GM15510 (cell line): Measurements from ENCODE around the gene DCAF7.

Source experiments
- POLR2A ChIP-seq: IDR thresholded peaks from 3 replicates; pipeline ENCODE4 v1.6.1; 2011; ENCODE audit warnings: borderline replicate concordance; ENCODE audit not compliant: insufficient read length; ENCODE audit errors: extremely low read depth

Gene DCAF7

DNA sequence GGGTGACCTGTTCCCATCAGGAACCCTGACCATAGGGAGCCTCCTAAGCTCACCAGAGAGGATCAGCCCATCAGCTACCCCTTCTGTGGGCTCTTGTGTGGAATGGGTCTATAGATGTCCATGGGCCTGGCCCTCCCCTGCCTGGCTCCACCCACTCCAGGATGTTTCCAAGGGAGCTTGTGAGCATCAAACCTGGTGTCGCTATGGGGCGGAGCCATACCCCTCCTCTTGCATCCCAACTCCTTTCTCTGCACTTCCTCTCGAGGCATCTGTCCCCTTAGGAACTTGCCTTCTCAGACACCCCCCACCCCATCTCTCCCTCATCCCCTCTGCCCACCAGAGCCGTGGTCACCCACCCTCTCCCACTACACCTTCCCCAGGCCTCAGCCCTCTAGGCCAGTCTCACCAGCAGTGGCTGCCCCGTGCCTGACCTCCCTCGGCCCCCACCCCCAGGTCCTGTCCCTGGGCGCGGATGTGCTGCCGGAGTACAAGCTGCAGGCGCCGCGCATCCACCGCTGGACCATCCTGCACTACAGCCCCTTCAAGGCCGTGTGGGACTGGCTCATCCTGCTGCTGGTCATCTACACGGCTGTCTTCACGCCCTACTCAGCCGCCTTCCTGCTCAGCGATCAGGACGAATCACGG, 16.7 kb upstream of the DCAF7 start:
- no peak for TF ChIP-seq POLR2A

DNA sequence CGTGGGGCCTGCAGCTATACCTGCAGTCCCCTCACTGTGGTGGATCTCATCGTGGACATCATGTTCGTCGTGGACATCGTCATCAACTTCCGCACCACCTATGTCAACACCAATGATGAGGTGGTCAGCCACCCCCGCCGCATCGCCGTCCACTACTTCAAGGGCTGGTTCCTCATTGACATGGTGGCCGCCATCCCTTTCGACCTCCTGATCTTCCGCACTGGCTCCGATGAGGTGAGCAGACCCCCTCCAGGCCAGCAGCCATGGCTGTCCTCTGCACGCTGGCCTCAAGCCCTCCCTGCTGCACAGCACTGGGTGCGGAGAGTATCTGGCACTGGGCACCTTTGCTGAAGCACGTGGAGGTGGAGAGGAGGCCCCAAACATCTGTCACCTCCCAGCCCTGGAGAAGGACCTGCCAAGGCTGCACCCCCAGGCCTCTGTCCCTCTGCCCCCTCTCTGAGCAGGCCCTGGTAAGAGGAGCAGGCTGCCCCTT, 16.2 kb upstream of the DCAF7 start:
- TF ChIP-seq POLR2A, result no peak

DNA sequence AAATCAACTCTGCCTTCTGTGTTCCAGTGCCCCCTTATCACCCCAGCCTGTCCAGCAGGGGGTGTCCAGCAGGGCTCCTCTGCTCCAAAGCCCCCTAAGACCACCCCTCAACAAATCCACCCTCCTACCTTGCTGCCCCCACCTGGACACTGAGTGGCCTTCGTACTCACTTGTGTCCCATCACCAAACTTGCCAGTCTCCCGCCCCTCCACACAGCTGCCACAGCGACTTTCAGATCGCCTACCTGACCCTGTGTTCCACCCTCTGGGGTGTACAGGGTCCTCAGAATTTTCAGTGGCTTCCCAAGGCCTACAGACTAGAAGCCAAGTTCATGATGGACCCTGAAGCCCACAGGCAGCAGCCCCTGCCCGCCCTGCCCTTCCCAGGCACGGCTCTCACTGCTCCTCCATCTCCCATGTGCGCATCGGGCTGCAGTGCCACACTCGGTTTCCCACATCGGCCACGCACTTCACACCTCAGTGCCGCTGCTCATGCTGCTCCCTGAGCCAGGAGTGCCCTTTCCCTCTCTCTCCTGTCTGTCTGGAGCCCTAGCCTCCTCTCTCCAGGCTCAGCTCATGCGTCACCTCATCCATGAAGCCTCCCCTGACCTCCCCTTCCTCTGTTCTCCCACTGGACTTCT, 15.3 kb upstream of the DCAF7 start:
- TF ChIP-seq POLR2A, result no peak

DNA sequence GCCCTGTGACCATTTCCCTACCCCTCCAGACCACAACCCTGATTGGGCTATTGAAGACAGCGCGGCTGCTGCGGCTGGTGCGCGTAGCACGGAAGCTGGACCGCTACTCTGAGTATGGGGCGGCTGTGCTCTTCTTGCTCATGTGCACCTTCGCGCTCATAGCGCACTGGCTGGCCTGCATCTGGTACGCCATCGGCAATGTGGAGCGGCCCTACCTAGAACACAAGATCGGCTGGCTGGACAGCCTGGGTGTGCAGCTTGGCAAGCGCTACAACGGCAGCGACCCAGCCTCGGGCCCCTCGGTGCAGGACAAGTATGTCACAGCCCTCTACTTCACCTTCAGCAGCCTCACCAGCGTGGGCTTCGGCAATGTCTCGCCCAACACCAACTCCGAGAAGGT, 14.6 kb upstream of the DCAF7 start:
- no peak for TF ChIP-seq POLR2A

DNA sequence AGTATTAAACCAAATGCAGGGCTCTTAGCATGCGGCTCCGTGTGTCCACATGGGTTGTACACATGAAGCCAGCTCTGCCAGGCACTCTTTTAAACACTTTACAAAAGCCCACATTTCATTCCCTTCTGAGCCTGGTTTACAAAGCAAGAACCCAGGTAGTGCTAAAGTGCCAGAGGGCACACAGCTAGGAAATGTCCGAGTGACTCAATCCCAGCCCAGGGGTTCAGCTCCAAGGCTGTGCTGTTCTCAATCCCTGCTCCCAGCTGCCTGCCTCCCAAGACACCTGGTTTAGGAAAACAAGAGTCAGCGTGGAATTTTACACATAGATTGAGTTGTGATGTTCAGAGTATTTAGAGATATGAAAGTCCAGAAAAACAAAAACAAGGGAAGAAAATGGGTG, 13.3 kb upstream of the DCAF7 start:
- no peak for TF ChIP-seq POLR2A

DNA sequence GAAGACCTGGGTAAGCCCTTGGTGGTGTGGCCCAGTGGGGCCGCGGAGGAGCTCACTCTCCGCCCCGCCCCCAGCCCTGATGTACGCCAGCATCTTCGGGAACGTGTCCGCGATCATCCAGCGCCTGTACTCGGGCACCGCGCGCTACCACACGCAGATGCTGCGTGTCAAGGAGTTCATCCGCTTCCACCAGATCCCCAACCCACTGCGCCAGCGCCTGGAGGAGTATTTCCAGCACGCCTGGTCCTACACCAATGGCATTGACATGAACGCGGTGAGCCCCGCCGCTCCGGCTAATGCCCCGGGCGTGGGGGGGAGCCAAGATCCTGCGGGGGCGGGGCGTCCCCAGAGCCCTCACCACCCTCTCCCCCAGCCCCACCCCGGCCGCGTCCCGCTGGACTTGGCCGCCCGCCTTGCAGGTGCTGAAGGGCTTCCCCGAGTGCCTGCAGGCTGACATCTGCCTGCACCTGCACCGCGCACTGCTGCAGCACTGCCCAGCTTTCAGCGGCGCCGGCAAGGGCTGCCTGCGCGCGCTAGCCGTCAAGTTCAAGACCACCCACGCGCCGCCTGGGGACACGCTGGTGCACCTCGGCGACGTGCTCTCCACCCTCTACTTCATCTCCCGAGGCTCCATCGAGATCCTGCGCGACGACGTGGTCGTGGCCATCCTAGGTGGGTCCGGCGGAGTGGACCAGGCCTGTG, 12.1 kb upstream of the DCAF7 start:
- no peak for TF ChIP-seq POLR2A

DNA sequence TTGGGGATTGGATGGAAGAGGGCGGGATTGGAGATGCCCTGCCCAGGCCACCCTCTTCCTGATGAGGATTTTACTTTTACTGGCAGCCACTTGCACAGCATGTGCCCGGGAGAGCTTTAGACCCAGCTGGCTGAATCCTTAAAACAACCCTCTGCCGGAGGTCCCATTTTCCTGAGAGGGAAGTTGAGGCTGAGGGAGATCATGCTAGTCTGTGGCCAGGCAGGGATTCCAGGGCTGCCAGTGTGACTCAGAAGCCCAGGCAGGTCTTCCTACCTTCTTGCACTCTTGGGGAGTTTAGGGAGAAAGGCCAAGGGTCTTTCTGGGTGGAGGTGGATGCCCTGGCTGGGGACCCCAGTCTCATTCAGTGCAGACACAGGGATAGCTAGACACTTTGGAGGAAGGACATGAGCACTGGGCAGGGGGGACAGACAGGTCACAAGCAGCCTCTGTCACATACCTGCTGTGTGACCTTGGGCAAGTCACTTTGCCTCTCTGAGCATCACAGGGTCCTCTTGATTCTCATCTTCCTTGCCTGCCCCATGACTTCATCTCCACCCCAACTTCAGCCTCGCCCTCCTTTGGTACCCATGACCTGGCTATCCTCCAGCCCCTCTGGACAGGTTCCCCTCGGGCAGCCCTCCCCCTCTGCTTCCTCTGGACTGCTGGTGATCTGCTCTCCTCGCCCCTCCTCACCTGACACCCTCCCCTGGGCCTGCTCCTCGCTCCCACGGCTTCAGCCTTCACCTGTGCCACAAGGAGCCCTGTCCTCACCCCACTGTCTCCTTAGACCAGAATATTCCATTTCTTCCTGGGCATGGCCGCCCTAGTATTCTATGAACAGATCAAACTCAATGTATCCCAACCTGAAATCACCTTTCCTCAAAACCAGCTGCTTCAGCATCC, 11.3 kb upstream of the DCAF7 start:
- TF ChIP-seq POLR2A, result no peak

DNA sequence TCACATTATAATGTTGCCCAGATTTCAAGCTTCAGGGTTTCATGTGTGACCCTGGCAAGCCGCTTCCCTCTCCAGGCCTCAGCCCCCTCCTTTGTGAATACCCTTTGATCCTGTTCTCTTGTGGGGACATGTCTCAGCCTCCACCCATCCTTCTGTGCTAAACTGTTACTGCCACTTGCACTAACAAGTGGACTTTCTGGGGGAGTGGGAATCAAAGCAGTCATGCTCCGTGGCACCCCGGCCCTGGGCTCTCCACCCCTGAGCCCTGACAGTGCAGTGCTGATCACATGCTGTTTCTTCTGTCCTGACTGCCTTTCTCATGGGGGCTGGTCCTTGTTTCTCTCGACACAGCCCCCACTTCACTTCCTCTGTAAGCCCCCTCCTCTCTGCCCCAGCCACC, 9.7 kb upstream of the DCAF7 start:
- no peak for TF ChIP-seq POLR2A

DNA sequence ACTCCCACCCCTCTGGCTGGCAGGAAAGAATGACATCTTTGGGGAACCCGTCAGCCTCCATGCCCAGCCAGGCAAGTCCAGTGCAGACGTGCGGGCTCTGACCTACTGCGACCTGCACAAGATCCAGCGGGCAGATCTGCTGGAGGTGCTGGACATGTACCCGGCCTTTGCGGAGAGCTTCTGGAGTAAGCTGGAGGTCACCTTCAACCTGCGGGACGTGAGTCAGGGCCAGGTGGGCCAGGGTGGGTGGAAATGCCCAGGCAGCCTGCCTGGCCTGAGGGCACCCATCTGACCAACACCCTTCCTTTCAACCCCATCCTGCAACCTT, 8.1 kb upstream of the DCAF7 start:
- TF ChIP-seq POLR2A, result no peak

DNA sequence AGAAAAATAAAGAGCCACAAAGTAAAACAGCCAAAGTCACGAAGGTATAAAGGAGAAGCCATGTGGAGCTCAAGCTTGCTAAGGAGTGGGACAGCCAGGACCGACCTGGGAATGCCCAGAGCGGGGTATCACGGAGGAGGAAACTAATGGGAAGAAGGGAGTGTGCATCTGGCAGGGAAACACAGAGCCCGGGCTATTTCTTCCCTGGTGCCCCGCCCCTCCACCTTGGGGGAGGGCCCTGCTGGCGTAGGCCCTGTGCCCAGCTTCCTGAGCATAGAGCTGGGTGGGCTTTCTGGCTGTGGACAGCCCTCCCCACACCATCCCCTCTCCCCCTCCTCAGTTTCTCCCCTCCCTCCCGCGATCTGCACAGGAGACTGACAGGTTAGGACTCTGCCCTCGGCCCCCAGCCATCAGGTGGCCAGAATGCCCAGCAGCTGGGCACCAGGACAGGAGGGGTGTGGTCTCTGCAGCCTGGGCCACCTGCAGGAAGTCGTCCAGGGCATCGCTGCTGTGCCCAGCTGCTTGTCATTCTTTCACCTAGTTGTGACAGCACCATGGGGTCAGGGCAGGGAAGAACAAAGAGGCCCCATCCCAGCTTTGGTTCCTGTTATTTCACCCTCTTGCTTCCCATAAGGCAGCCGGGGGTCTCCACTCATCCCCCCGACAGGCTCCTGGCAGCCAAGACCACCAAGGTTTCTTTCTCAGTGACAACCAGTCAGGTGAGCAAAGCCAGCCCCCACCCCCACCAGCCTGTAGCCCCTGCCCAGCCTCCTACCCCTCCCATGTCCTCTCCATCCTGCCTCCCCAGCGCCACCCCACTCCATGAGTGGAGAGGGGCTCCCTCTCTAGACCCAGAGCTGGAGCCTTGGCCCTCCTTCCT, 7.1 kb upstream of the DCAF7 start:
- no peak for TF ChIP-seq POLR2A

DNA sequence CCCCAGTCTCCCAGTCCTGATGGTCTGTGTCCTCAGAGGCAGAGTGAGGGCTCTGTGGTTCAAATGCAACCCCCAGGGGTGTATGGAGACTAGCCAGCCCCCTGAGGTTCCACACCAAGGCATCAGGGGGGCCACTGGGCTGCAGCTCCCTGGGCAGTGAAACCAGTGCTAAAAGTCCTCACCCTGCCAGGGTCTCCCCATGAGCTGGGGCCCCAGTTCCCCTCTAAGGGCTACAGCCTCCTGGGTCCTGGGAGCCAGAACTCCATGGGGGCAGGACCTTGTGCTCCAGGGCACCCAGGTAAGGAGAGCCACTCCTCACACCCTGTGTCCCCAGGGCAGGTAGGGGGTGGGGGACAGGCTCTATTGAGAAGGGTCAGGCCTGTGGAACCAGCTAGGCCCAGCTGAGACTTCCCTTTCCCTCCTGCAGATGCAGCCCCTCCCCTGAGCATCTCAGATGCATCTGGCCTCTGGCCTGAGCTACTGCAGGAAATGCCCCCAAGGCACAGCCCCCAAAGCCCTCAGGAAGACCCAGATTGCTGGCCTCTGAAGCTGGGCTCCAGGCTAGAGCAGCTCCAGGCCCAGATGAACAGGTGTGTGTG, 6.4 kb upstream of the DCAF7 start:
- no peak for TF ChIP-seq POLR2A

DNA sequence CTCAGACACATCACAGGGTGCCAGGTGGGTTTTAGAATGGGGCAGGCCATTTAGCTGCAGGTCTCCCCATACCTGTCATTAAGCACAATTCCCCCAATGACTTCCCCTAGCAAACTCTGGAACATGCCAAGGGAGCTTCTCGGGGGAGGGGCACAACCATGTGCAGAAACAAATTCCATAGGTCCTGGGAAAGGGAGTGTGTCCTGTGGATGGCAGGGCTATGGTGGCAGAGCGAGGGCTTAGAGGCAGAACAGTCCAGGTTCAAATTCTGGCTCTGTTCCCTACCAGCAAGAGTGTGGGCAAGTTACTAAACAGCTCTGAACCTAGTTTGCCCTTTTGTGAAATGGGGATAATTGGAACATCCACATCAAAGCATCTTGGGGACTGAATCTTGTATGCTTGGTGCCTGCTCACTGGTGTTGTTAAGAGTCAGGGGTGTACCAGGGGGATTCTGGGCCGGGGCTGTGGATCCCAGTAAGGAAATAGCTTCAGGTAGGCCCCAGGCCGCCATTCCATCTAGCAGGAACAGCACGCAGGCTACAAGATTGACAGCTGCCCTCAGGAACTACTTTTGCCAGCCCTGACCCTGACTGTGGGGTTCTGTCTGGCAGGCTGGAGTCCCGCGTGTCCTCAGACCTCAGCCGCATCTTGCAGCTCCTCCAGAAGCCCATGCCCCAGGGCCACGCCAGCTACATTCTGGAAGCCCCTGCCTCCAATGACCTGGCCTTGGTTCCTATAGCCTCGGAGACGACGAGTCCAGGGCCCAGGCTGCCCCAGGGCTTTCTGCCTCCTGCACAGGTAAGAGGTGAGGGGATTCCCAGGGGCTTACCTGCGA, 5.6 kb upstream of the DCAF7 start:
- no peak for TF ChIP-seq POLR2A
